ENCODE results near the gene C19orf38. TPM values are rescaled to one million over a fixed set of nuclear protein-coding genes. Genes with fewer than 3 reads are reported as not detected.

C19orf38 gene
- total and polyA plus RNA-seq, 4 donors = 0.97 to 3.9 (median 1.5) TPM

DNA sequence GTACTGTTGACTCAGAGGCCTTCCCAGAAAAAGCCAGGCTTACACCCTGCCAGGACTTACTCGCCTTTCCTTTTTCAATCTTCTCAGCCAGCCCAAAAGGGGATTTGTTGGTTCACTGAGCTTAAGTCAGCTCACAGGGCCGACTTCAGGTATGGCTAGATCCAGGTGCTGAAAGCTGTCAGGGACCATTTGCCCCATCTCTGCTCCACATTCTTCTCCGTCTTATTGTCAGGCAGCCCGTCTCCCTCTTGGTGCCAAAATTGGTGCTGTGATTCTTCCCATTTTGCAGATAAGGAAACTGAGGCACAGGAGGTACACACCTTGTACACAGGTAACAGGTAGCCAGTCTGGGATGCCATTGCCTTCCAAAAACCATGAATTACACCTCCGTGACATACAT is 2.4 kb downstream of the C19orf38 start (continued):
- no peak for TF ChIP-seq FOXA1 (IDR thresholded peaks at IDR 0.05)
- no peak for TF ChIP-seq NR2F2 (IDR thresholded peaks at IDR 0.05)
- no peak for TF ChIP-seq JUND (IDR thresholded peaks at IDR 0.05)

DNA sequence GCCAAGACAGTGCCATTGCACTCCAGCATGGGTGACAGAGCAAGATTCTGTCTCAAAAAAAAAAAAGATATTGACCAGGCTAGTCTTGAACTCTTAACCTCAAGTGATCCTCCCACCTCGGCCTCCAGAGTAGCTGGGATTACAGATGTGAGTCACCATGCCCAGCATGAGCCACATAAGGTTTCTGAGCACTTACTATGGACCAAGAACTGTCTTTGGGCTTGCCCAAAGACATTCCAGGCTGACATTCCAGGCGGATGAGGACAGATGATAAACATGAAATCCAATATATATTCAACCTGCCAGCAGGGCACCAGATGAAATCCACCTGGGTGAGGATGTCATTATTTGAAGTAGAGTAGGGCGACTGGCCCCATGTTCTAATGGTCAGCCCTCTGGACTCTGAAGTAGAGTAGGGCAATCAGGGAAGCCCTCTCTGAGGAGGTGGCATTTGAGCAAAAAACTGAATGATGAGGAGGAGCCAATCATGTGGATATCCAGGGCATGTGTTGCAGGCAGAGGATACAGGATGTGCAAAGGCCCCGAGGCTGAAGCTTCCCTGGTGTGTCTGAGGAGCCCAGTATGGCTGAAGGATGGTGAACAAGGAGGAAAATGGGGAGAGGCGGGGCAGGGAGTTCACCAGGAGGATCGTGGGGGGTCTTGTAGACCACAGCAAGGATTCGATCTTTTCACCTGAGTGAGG is 4.0 kb downstream of the C19orf38 start:
- WGBS = 87% methylated on average over 7 of the region's 7 CpGs
- Histone ChIP-seq H3K27ac (ENCODE audit: low read depth in 1 of 2, low read length in 2 of 2) (no peak overlapping the region), H3K4me1 (ENCODE audit: control insufficient read depth in 4 of 4, insufficient read depth in 4 of 4, low read length in 3 of 4) (no peaks in the 10 kb centered on the region), H3K27me3 (ENCODE audit: control insufficient read depth in 4 of 4, insufficient read depth in 4 of 4, low read length in 3 of 4) (no peaks in the 10 kb centered on the region), H3K9me3 (ENCODE audit: control insufficient read depth in 4 of 4, low read length in 3 of 4) (no peaks in the 10 kb centered on the region), H3K4me3 (ENCODE audit: low read depth in 1 of 3, low read length in 3 of 3) (no peak overlapping the region), H3K36me3 (ENCODE audit: control insufficient read depth in 4 of 4, insufficient read depth in 3 of 4, low read depth in 1 of 4, low read length in 3 of 4) (no peaks in the 10 kb centered on the region), H3K9ac (ENCODE audit: low read depth in 1 of 2, low read length in 2 of 2) (no peak overlapping the region)
- TF ChIP-seq TAF1 (conservative IDR thresholded peaks at IDR 0.05) (no peak), HNF4G (IDR thresholded peaks at IDR 0.05) (no peak), CTCF (IDR thresholded peaks at IDR 0.05; ENCODE audit: low read depth, low read length, missing input control) (no peak), NR2F2 (IDR thresholded peaks at IDR 0.05) (no peak), EGR1 (IDR thresholded peaks at IDR 0.05; ENCODE audit: low read depth in 2 of 2) (no peak), JUND (IDR thresholded peaks at IDR 0.05) (no peak), HNF4A (conservative IDR thresholded peaks at IDR 0.05) (no peak), RXRA (IDR thresholded peaks at IDR 0.05) (no peak)
- TF ChIP-seq, protein P1, sequence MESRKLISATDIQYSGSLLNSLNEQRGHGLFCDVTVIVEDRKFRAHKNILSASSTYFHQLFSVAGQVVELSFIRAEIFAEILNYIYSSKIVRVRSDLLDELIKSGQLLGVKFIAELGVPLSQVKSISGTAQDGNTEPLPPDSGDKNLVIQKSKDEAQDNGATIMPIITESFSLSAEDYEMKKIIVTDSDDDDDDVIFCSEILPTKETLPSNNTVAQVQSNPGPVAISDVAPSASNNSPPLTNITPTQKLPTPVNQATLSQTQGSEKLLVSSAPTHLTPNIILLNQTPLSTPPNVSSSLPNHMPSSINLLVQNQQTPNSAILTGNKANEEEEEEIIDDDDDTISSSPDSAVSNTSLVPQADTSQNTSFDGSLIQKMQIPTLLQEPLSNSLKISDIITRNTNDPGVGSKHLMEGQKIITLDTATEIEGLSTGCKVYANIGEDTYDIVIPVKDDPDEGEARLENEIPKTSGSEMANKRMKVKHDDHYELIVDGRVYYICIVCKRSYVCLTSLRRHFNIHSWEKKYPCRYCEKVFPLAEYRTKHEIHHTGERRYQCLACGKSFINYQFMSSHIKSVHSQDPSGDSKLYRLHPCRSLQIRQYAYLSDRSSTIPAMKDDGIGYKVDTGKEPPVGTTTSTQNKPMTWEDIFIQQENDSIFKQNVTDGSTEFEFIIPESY (IDR thresholded peaks at IDR 0.05) = no peak
- DNase-seq (ENCODE audit: low spot score) = no peak

DNA sequence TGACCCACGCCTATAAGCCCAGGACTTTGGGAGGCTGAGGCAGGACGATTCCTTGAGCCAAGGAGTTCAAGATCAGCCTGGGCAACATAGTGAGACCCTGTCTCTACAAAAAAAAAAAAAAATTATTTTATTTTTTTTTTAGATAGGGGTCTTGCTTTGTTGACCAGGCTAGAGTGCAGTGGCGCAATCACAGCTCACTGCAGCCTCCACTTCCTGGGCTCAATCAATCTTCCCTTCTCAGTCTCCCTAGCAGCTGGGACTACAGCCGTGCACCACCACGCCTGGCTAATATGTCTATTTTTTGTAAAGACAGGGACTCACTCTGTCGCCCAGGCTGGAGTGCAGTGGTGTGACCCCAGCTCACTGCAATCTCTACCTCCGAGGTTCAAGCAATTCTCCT is 4.7 kb downstream of the C19orf38 start:
- Histone ChIP-seq H3K9ac (ENCODE audit: low read depth in 1 of 2, low read length in 2 of 2) (no peak overlapping the region), H3K36me3 (ENCODE audit: control insufficient read depth in 4 of 4, insufficient read depth in 3 of 4, low read depth in 1 of 4, low read length in 3 of 4) (no peaks in the 10 kb centered on the region), H3K27ac (ENCODE audit: low read depth in 1 of 2, low read length in 2 of 2) (no peak overlapping the region), H3K4me3 (ENCODE audit: low read depth in 1 of 3, low read length in 3 of 3) (no peak overlapping the region), H3K27me3 (ENCODE audit: control insufficient read depth in 4 of 4, insufficient read depth in 4 of 4, low read length in 3 of 4) (no peaks in the 10 kb centered on the region), H3K9me3 (ENCODE audit: control insufficient read depth in 4 of 4, low read length in 3 of 4) (no peaks in the 10 kb centered on the region), H3K4me1 (ENCODE audit: control insufficient read depth in 4 of 4, insufficient read depth in 4 of 4, low read length in 3 of 4) (no peaks in the 10 kb centered on the region)
- 83% methylated on average over 7 of the region's 7 CpGs for WGBS
- no peak for TF ChIP-seq EGR1 (IDR thresholded peaks at IDR 0.05; ENCODE audit: low read depth in 2 of 2)
- no peak for TF ChIP-seq NR2F2 (IDR thresholded peaks at IDR 0.05)
- no peak for TF ChIP-seq TAF1 (conservative IDR thresholded peaks at IDR 0.05)
- no peak for TF ChIP-seq HNF4G (IDR thresholded peaks at IDR 0.05)
- no peak for TF ChIP-seq RAD21 (IDR thresholded peaks at IDR 0.05)
- TF ChIP-seq GABPA (IDR thresholded peaks at IDR 0.05 in 1 of 2, conservative IDR thresholded peaks at IDR 0.05 in 1 of 2) = no peak
- no peak for TF ChIP-seq SP1 (IDR thresholded peaks at IDR 0.05)
- TF ChIP-seq HNF4A (conservative IDR thresholded peaks at IDR 0.05) = no peak
- TF ChIP-seq FOXA1 (IDR thresholded peaks at IDR 0.05) = no peak
- no peak for TF ChIP-seq CTCF (IDR thresholded peaks at IDR 0.05; ENCODE audit: low read depth, low read length, missing input control)
- no peak for DNase-seq (ENCODE audit: low spot score)
